Erythroblast (primary cell): ENCODE results near the gene SLU7.

Experiments used
- DNase-seq, 2 experiments: peaks; one replicate each; lab custom pipeline; 2025; lab: John Stamatoyannopoulos, UW
- GATA1 ChIP-seq: IDR thresholded peaks from 2 replicates; pipeline ENCODE4 v1.6.1; 2011; ENCODE audit warnings: low read depth, mild to moderate bottlenecking, control low read depth, low read length, moderate library complexity
- POLR2A ChIP-seq: IDR thresholded peaks from 2 replicates; pipeline ENCODE4 v1.6.1; 2011; ENCODE audit warnings: mild to moderate bottlenecking, low read length

SLU7 gene

GRCh38 chr5:160376416-160376815 lies 42.5 kb downstream of the SLU7 start:
- TF ChIP-seq POLR2A (no peak), GATA1 (no peak)
- no peak for DNase-seq

- TF ChIP-seq GATA1 (no peak), POLR2A (no peak)
- no peak for DNase-seq
Observed at GRCh38 chr5:160375701-160376100, 43.2 kb downstream of the SLU7 start.

GRCh38 chr5:160375166-160375565 lies 43.7 kb downstream of the SLU7 start:
- TF ChIP-seq GATA1 (no peak), POLR2A (no peak)
- no peak for DNase-seq

- DNase-seq, result no peak
- TF ChIP-seq POLR2A, result no peak
Observed at GRCh38 chr5:160371294-160371693, 47.6 kb downstream of the SLU7 start.

- TF ChIP-seq GATA1 (no peak), POLR2A (no peak)
- no peak for DNase-seq
Observed at GRCh38 chr5:160370713-160371034, 48.2 kb downstream of the SLU7 start.

- DNase-seq, result peak; percentile 13 to 20
- no peak for TF ChIP-seq POLR2A
- TF ChIP-seq GATA1, result no peak
Observed at GRCh38 chr5:160369990-160370712, 48.7 kb downstream of the SLU7 start, which contains the start of gene C1QTNF2. TSS of gene C1QTNF2 (minus strand) at chr5:160370626. CDS start at chr5:160355011, 15,615 bp downstream.

- DNase-seq, result no peak
- TF ChIP-seq GATA1 (no peak), POLR2A (no peak)
Observed at GRCh38 chr5:160367885-160368284, 51.0 kb downstream of the SLU7 start.

GRCh38 chr5:160367261-160367660 lies 51.6 kb downstream of the SLU7 start:
- TF ChIP-seq GATA1, result no peak
- TF ChIP-seq POLR2A, result no peak
- peak; percentile 25 to 29 for DNase-seq

GRCh38 chr5:160366230-160366629 lies 52.7 kb downstream of the SLU7 start:
- no peak for DNase-seq
- TF ChIP-seq POLR2A (no peak), GATA1 (no peak)

- DNase-seq, result no peak
- TF ChIP-seq POLR2A (no peak), GATA1 (no peak)
Observed at GRCh38 chr5:160363660-160364395, 55.1 kb downstream of the SLU7 start.

GRCh38 chr5:160363211-160363610 lies 55.7 kb downstream of the SLU7 start:
- TF ChIP-seq GATA1 (no peak), POLR2A (no peak)

GRCh38 chr5:160361624-160362228 lies 57.2 kb downstream of the SLU7 start:
- DNase-seq, result no peak
- TF ChIP-seq POLR2A, result no peak
- no peak for TF ChIP-seq GATA1

More at GRCh38 chr5:160363211-160363610, 55.7 kb downstream of the SLU7 start:
- DNase-seq, result no peak

- no peak for DNase-seq
- no peak for TF ChIP-seq GATA1
- no peak for TF ChIP-seq POLR2A
Observed at GRCh38 chr5:160360310-160360709, 58.6 kb downstream of the SLU7 start.

- no peak for TF ChIP-seq POLR2A
- no peak for TF ChIP-seq GATA1
- DNase-seq, result no peak
Observed at GRCh38 chr5:160359816-160360215, 59.1 kb downstream of the SLU7 start.
